B cell (primary cell): ENCODE results near the gene MYORG. TPM values are rescaled to one million over a fixed set of nuclear protein-coding genes. Genes with fewer than 3 reads are reported as not detected.
"Not testable (repeated sequence)": the region's sequence is repeated elsewhere in the genome, so short reads cannot be mapped to it uniquely, and the experiment has no call there.

Source experiments
- ATAC-seq: fragments of 200-7000 bp; cut with Tn5 transposase; one replicate; pipeline ENCODE4 v1.10.0; 2021; ENCODE audit warnings: low read depth, mild to moderate bottlenecking, moderate number of reproducible peaks, moderate library complexity
- CTCF ChIA-PET: fragments of 350-600 bp; sonication (Branson Sonifier 250); formaldehyde crosslinking; loops from one replicate; lab custom pipeline; 2021; ENCODE audit warnings: antibody characterized with exemption, inconsistent platforms; lab: Charles Lee
- POLR2A ChIA-PET: fragments of 350-600 bp; sonication (Branson Sonifier 250); formaldehyde crosslinking; loops from one replicate; lab custom pipeline; 2021; ENCODE audit warnings: antibody characterized with exemption; lab: Charles Lee
- DNase-seq: peaks from one replicate; pipeline ENCODE4 v3.0.0; 2013
- H2AFZ ChIP-seq: 2 replicates; pipeline ENCODE4 v1.6.1; 2012; ENCODE audit warnings: mild to moderate bottlenecking, low read depth, low read length; ENCODE audit not compliant: insufficient read depth, poor library complexity, severe bottlenecking
- H3K27ac ChIP-seq, 2 donors: 1 replicate in 1 of 2; 2 replicates in 1 of 2; pipeline ENCODE4 v1.5.1; 2012 to 2013; ENCODE audit warnings: low read length in 2 of 2, mild to moderate bottlenecking in 2 of 2, moderate library complexity in 1 of 2
- H3K27me3 ChIP-seq, 4 experiments: fragments of 200-600 bp in 1 of 4; sonication (generic) in 1 of 4; replicated peaks in 1 of 4; 1 replicate in 2 of 4; 2 replicates in 2 of 4; pipeline versions ENCODE4 v1.6.1 to v1.7.0; 2013 to 2016; ENCODE audit warnings: low read length in 3 of 4, mild to moderate bottlenecking in 2 of 4, mixed read lengths in 1 of 4, moderate library complexity in 1 of 4; ENCODE audit not compliant: insufficient read depth in 4 of 4, control insufficient read depth in 3 of 4; ENCODE audit errors: control extremely low read depth in 1 of 4
- H3K36me3 ChIP-seq, 2 experiments: replicated peaks in 1 of 2; 1 replicate in 1 of 2; 2 replicates in 1 of 2; pipeline versions ENCODE4 v1.6.1 to v1.7.1; 2013; ENCODE audit warnings: low read length in 1 of 2; ENCODE audit not compliant: insufficient read depth in 2 of 2, control insufficient read depth in 1 of 2; ENCODE audit errors: control extremely low read depth in 1 of 2, extremely low read depth in 1 of 2
- H3K4me1 ChIP-seq, 2 donors: fragments of 200-600 bp in 1 of 2; sonication (generic) in 1 of 2; 1 replicate in 1 of 2; 2 replicates in 1 of 2; pipeline versions ENCODE4 v1.5.1 to v1.6.1; 2013 to 2017; ENCODE audit warnings: low read length in 2 of 2; ENCODE audit not compliant: control insufficient read depth in 2 of 2, insufficient read depth in 2 of 2
- H3K4me2 ChIP-seq: replicated peaks from 2 replicates; pipeline ENCODE3; 2012; ENCODE audit warnings: mild to moderate bottlenecking, low read depth, low read length; ENCODE audit not compliant: poor library complexity, severe bottlenecking
- H3K4me3 ChIP-seq, 5 experiments: fragments of 200-600 bp in 1 of 5; sonication (generic) in 1 of 5; 1 replicate in 3 of 5; 2 replicates in 2 of 5; pipeline versions ENCODE4 v1.5.1 to v1.7.0; 2011 to 2016; ENCODE audit warnings: low read length in 4 of 5, mild to moderate bottlenecking in 4 of 5, low read depth in 2 of 5, control low read depth in 1 of 5, moderate library complexity in 1 of 5; ENCODE audit not compliant: insufficient read depth in 1 of 5; ENCODE audit errors: control extremely low read depth in 1 of 5, extremely low read depth in 1 of 5
- H3K79me2 ChIP-seq: fragments of 200-600 bp; sonication (generic); one replicate; pipeline ENCODE4 v1.6.0; 2016; ENCODE audit warnings: low read length; ENCODE audit not compliant: control insufficient read depth, insufficient read depth
- H3K9ac ChIP-seq: fragments of 200-600 bp; sonication (generic); 2 replicates; pipeline ENCODE4 v1.6.1; 2017; ENCODE audit warnings: mild to moderate bottlenecking, low read length, moderate library complexity
- H3K9me3 ChIP-seq, 3 donors: one replicate each; pipeline versions ENCODE4 v1.6.1 to v1.7.1; 2013; ENCODE audit warnings: low read length in 2 of 3; ENCODE audit not compliant: control insufficient read depth in 2 of 3, insufficient read depth in 1 of 3; ENCODE audit errors: control extremely low read depth in 1 of 3
- H4K20me1 ChIP-seq: 2 replicates; pipeline ENCODE4 v1.6.0; 2012; ENCODE audit warnings: mild to moderate bottlenecking, low read length; ENCODE audit not compliant: insufficient read depth, control insufficient read depth, poor library complexity, severe bottlenecking
- H3K27ac Mint-ChIP-seq: one replicate; pipeline ENCODE4 v1.8.0; 2021; ENCODE audit warnings: mixed read lengths
- H3K27me3 Mint-ChIP-seq: one replicate; pipeline ENCODE4 v1.8.0; 2021; ENCODE audit warnings: mixed read lengths
- H3K4me1 Mint-ChIP-seq: one replicate; pipeline ENCODE4 v1.8.0; 2021; ENCODE audit warnings: mixed read lengths
- H3K4me3 Mint-ChIP-seq: one replicate; pipeline ENCODE4 v1.8.0; 2021; ENCODE audit warnings: mixed read lengths
- H3K9me3 Mint-ChIP-seq: one replicate; pipeline ENCODE4 v1.8.0; 2022; ENCODE audit warnings: mixed read lengths; ENCODE audit not compliant: insufficient read depth
- CTCF ChIP-seq: fragments of 200-600 bp; IDR thresholded peaks from one replicate; pipeline ENCODE4 v1.8.0; 2022; ENCODE audit warnings: antibody characterized with exemption, mild to moderate bottlenecking
- EZH2 ChIP-seq: IDR thresholded peaks from 2 replicates; pipeline ENCODE4 v1.6.1; 2012; ENCODE audit warnings: borderline replicate concordance, low read depth, mild to moderate bottlenecking, moderate library complexity, low read length; ENCODE audit not compliant: insufficient read depth, poor library complexity, severe bottlenecking
- WGBS: methylation state at CpG from one replicate; pipeline ENCODE4 v1.1.5; 2013; ENCODE audit warnings: missing lambda C conversion rate; ENCODE audit not compliant: insufficient coverage; 5-methylcytosine and 5-hydroxymethylcytosine counted together
- intact Hi-C: fragments of 100-400 bp; cut with micrococcal nuclease; formaldehyde crosslinking; loops from one replicate; pipeline ENCODE4 v1.10.0; 2022
- polyA plus RNA-seq: library from polyadenylated mRNA; depleted of rRNA; stranded (reverse); fragments of >200 nt; gene quantifications from 2 replicates; pipeline ENCODE4 v1.2.3, GENCODE V29; 2012
- total RNA-seq, 2 donors: library from RNA; stranded (reverse); fragments of 120-200 nt in 1 of 2; gene quantifications; 1 replicate in 1 of 2; 2 replicates in 1 of 2; pipeline versions ENCODE4 v1.2.3 to v1.2.4, GENCODE V29; 2013 to 2022

The MYORG gene
- total and polyA plus RNA-seq, 2 donors (not counting 1 experiment from before 2014, with no cell fraction given) = 0.27 to 0.37 TPM

GRCh38 chr9:34370335-34370969 lies 6.2 kb downstream of the MYORG start:
- H2AFZ ChIP-seq = no peak overlapping the region
- Mint-ChIP-seq H3K4me1 (peaks cover 4% of the 10 kb centered on the region), H3K27ac (no peak overlapping the region), H3K4me3 (peak overlapping the region; percentile 53), H3K27me3 (no peaks in the 10 kb centered on the region), H3K9me3 (no peaks in the 10 kb centered on the region)
- CTCF ChIA-PET = no interaction called here
- H3K27me3 ChIP-seq = no peaks in the 10 kb centered on the region
- DNase-seq (no peak), ATAC-seq (no peak)
- TF ChIP-seq CTCF (no peak), EZH2 (no peak)
- WGBS = 94% methylated on average over 21 of the region's 23 CpGs
- no peaks in the 10 kb centered on the region for H4K20me1 ChIP-seq
- no peaks in the 10 kb centered on the region for H3K36me3 ChIP-seq
- POLR2A ChIA-PET = no interaction called here
- H3K4me2 ChIP-seq = no peak overlapping the region
- no peak overlapping the region for H3K4me3 ChIP-seq
- H3K9ac ChIP-seq = no peak overlapping the region
- no peaks in the 10 kb centered on the region for H3K79me2 ChIP-seq
- no peaks in the 10 kb centered on the region for H3K4me1 ChIP-seq
- intact Hi-C loops = loop anchor here (10.0 kb wide), 2 partner anchors 446 to 896 kb away; partner anchors contain the start of gene NOL6
- H3K9me3 ChIP-seq = peaks cover 0 to 29% (median 0%) of the 10 kb centered on the region in 3 donors
- H3K27ac ChIP-seq = no peak overlapping the region

DNA sequence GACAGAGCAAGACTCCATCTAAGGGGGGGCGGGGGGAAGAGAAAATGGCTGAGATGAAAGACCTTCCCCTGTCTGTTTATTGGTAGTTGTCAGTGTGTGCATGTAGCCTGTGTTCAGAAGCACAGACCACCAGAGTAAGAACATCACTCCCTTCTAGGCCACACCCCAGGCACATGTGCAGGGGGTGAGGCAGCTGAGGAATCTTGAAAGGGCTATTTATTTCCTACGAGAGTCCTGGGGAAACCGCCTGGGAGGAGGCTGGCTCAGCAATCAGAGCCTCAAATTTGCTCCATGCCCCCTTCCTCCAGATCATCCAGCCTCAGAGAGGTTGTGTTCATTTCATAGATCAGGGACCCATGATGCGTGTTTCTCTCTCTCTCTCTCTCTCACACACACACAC lies 7.1 kb downstream of the MYORG start:
- intact Hi-C loops = loop anchor here (10.0 kb wide), 2 partner anchors 445 to 895 kb away; partner anchors contain the start of gene NOL6
- peaks cover 0 to 29% (median 0%) of the 10 kb centered on the region in 3 donors for H3K9me3 ChIP-seq
- H3K36me3 ChIP-seq = no peaks in the 10 kb centered on the region
- no peaks in the 10 kb centered on the region for H3K9me3 Mint-ChIP-seq
- POLR2A ChIA-PET = no interaction called here
- no peak overlapping the region for H3K27ac ChIP-seq
- no peak overlapping the region for H3K4me2 ChIP-seq
- DNase-seq (no peak), ATAC-seq (no peak)
- no peaks in the 10 kb centered on the region for H3K79me2 ChIP-seq
- H4K20me1 ChIP-seq = no peaks in the 10 kb centered on the region
- H3K9ac ChIP-seq = no peak overlapping the region
- H3K4me3 Mint-ChIP-seq = no peak overlapping the region
- no peaks in the 10 kb centered on the region for H3K4me1 ChIP-seq
- no peaks in the 10 kb centered on the region for H3K27me3 Mint-ChIP-seq
- H3K27ac Mint-ChIP-seq = no peak overlapping the region
- H3K4me1 Mint-ChIP-seq = peaks cover 2% of the 10 kb centered on the region
- WGBS = 100% methylated on average over 1 of the region's 4 CpGs
- CTCF ChIA-PET = interaction anchor here (0.8 kb wide), 1 partner anchor 38 kb away, joined by 3 read pairs; no protein-coding TSS in a partner anchor
- no peak overlapping the region for H2AFZ ChIP-seq
- H3K27me3 ChIP-seq = no peaks in the 10 kb centered on the region
- no peak overlapping the region for H3K4me3 ChIP-seq
- TF ChIP-seq EZH2 (no peak), CTCF (no peak)

DNA sequence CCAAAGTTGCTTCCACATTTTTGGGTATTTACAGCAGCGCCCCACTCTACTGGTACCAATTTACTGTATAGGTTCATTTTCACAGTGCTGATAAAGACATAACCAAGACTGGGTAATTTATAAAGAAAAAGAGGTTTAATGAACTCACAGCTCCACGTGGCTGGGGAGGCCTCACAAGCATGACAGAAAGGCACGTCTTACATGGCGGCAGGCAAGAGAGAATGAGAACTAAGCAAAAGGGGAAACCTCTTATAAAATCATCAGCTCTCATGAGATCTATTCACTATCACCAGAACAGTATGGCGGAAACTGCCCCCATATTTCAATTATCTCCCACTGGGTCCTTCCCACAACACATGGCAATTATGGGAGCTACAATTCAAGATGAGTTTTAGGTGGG lies 7.9 kb downstream of the MYORG start:
- H3K27ac Mint-ChIP-seq, H3K36me3 ChIP-seq, DNase-seq, H3K9ac ChIP-seq, H3K4me1 Mint-ChIP-seq, POLR2A ChIA-PET, H3K9me3 Mint-ChIP-seq, H3K27me3 Mint-ChIP-seq, H3K4me2 ChIP-seq, H4K20me1 ChIP-seq, H2AFZ ChIP-seq, H3K27me3 ChIP-seq, H3K4me1 ChIP-seq, H3K27ac ChIP-seq, H3K79me2 ChIP-seq, H3K4me3 ChIP-seq, H3K4me3 Mint-ChIP-seq, ATAC-seq, intact Hi-C loops: not testable (repeated sequence)
- H3K9me3 ChIP-seq = peaks cover 0 to 29% (median 0%) of the 10 kb centered on the region in 3 donors
- CTCF ChIA-PET = interaction anchor here (0.8 kb wide), 1 partner anchor 37 kb away, joined by 3 read pairs; no protein-coding TSS in a partner anchor
- 94% methylated on average over 3 of the region's 5 CpGs for WGBS
